GM21717 (cell line): ENCODE results near the gene DNHD1.
A peak's percentile ranks its signal among the peaks of the same experiment; 100 is the strongest.

Experiments
- ATAC-seq: cut with Tn5 transposase; IDR thresholded peaks from one replicate; pipeline ENCODE4 v1.9.1; 2021; ENCODE audit warnings: mild to moderate bottlenecking, moderate library complexity; ENCODE audit not compliant: unreplicated experiment

The DNHD1 gene

GRCh38 chr11:6497069-6497839 is at the start of gene DNHD1:
TSS of gene DNHD1 (plus strand) at chr11:6497280. CDS start at chr11:6498216, 936 bp downstream.
- ATAC-seq, result no peak

GRCh38 chr11:6448574-6448973 is 48.5 kb upstream of the DNHD1 start:
- ATAC-seq, result no peak

GRCh38 chr11:6452219-6452618 is 44.9 kb upstream of the DNHD1 start:
- no peak for ATAC-seq

GRCh38 chr11:6453152-6453551 is 43.9 kb upstream of the DNHD1 start:
- ATAC-seq, result no peak

- ATAC-seq, result no peak
Observed at GRCh38 chr11:6455070-6455469, 42.0 kb upstream of the DNHD1 start.

- ATAC-seq, result no peak
Observed at GRCh38 chr11:6456361-6457073, 40.6 kb upstream of the DNHD1 start.

GRCh38 chr11:6457581-6458320 is 39.3 kb upstream of the DNHD1 start:
- ATAC-seq, result no peak

GRCh38 chr11:6458352-6459098 is 38.6 kb upstream of the DNHD1 start:
- no peak for ATAC-seq

GRCh38 chr11:6459099-6459450 is 38.0 kb upstream of the DNHD1 start:
- no peak for ATAC-seq

- ATAC-seq, result peak; percentile 52
Observed at GRCh38 chr11:6468712-6469495, 28.2 kb upstream of the DNHD1 start.

GRCh38 chr11:6469599-6469998 is 27.5 kb upstream of the DNHD1 start:
- no peak for ATAC-seq

- no peak for ATAC-seq
Observed at GRCh38 chr11:6472934-6473333, 24.1 kb upstream of the DNHD1 start.

- peak; percentile 62 for ATAC-seq
Observed at GRCh38 chr11:6473451-6474412, 23.3 kb upstream of the DNHD1 start, which contains the start of gene TRIM3. TSS of gene TRIM3 (minus strand) at chr11:6473941. CDS start at chr11:6465695, 8,246 bp downstream.

GRCh38 chr11:6474413-6474792 is 22.7 kb upstream of the DNHD1 start:
- ATAC-seq, result no peak

GRCh38 chr11:6474806-6475500 is 22.1 kb upstream of the DNHD1 start:
- no peak for ATAC-seq

GRCh38 chr11:6475936-6476335 is 21.1 kb upstream of the DNHD1 start:
- no peak for ATAC-seq

GRCh38 chr11:6476571-6476970 is 20.5 kb upstream of the DNHD1 start:
- ATAC-seq, result no peak

GRCh38 chr11:6480299-6480914 is 16.7 kb upstream of the DNHD1 start:
- no peak for ATAC-seq
